NT2/D1 (cell line): ENCODE measurements around the gene MT1E.
"Not testable (repeated sequence)": the region's sequence is repeated elsewhere in the genome, so short reads cannot be mapped to it uniquely, and the experiment has no call there.

Source experiments
- DNase-seq: peaks from one replicate; pipeline ENCODE4 v3.0.0-alpha.2; 2011; ENCODE audit warnings: low read depth, low spot score
- H3K27me3 ChIP-seq: 2 replicates; pipeline ENCODE4 v1.6.0; 2011; ENCODE audit warnings: mild to moderate bottlenecking; ENCODE audit not compliant: insufficient read length, insufficient read depth
- H3K36me3 ChIP-seq: 2 replicates; pipeline ENCODE4 v1.6.1; 2011; ENCODE audit warnings: mild to moderate bottlenecking, low read length, mixed read lengths; ENCODE audit not compliant: insufficient read depth, insufficient read length
- H3K4me1 ChIP-seq: 2 replicates; pipeline ENCODE4 v1.5.1; 2011; ENCODE audit not compliant: insufficient read depth, insufficient read length
- H3K4me3 ChIP-seq: 2 replicates; pipeline ENCODE4 v1.5.1; 2011; ENCODE audit warnings: low read depth; ENCODE audit not compliant: insufficient read length
- H3K9ac ChIP-seq: 2 replicates; pipeline ENCODE4 v1.6.0; 2011; ENCODE audit warnings: low read depth; ENCODE audit not compliant: insufficient read length
- H3K9me3 ChIP-seq: 2 replicates; pipeline ENCODE4 v1.5.1; 2011; ENCODE audit warnings: mild to moderate bottlenecking, low read length; ENCODE audit not compliant: insufficient read depth
- SUZ12 ChIP-seq: IDR thresholded peaks from 2 replicates; pipeline ENCODE4 v1.6.1; 2011; ENCODE audit not compliant: insufficient read length, insufficient read depth; ENCODE audit errors: extremely low read depth
- YY1 ChIP-seq: IDR thresholded peaks from 2 replicates; pipeline ENCODE4 v1.6.1; 2011; ENCODE audit not compliant: insufficient read length, insufficient read depth
- ZNF274 ChIP-seq: IDR thresholded peaks from 2 replicates; pipeline ENCODE4 v1.6.1; 2011; ENCODE audit warnings: mild to moderate bottlenecking, low read depth, low read length

Gene MT1E

GRCh38 chr16:56653218-56653617, 27.6 kb downstream of the MT1E start:
- TF ChIP-seq ZNF274 (no peak), SUZ12 (no peak), YY1 (no peak)
- H3K27me3 ChIP-seq: peaks cover 4% of the 10 kb centered on the region
- H3K4me1 ChIP-seq: peaks cover 4% of the 10 kb centered on the region
- H3K4me3 ChIP-seq: no peak overlapping the region
- H3K9ac ChIP-seq: no peak overlapping the region
- no peaks in the 10 kb centered on the region for H3K9me3 ChIP-seq
- no peaks in the 10 kb centered on the region for H3K36me3 ChIP-seq
- no peak for DNase-seq

GRCh38 chr16:56657555-56658326, 32.2 kb downstream of the MT1E start, which contains the start of gene MT1F:
Gene MT1F (plus strand): TSS chr16:56657959. CDS start chr16:56658059, 100 bp downstream.
- peak; percentile 90 for DNase-seq
- Histone ChIP-seq H3K9ac (peak within 1 kb of the TSS; percentile 95), H3K4me3 (peak within 1 kb of the TSS; percentile 92), H3K9me3 (no peaks in the 10 kb centered on the region), H3K4me1 (no peaks in the 10 kb centered on the region), H3K27me3 (no peaks in the 10 kb centered on the region), H3K36me3 (peaks cover 31% of the 10 kb centered on the region)
- no peak for TF ChIP-seq ZNF274
- no peak for TF ChIP-seq YY1
- no peak for TF ChIP-seq SUZ12

- DNase-seq: no peak
- H3K36me3 ChIP-seq: peaks cover 31% of the 10 kb centered on the region
- H3K9ac ChIP-seq: peak overlapping the region; percentile 79
- no peaks in the 10 kb centered on the region for H3K27me3 ChIP-seq
- peak overlapping the region; percentile 92 for H3K4me3 ChIP-seq
- TF ChIP-seq YY1 (no peak), ZNF274 (no peak), SUZ12 (no peak)
- H3K4me1 ChIP-seq: no peaks in the 10 kb centered on the region
- H3K9me3 ChIP-seq: no peaks in the 10 kb centered on the region
These were observed 32.8 kb downstream of the MT1E start for GRCh38 chr16:56658327-56658875.

- Histone ChIP-seq H3K9me3 (no peaks in the 10 kb centered on the region), H3K36me3 (peaks cover 31% of the 10 kb centered on the region), H3K4me1 (no peaks in the 10 kb centered on the region), H3K4me3 (no peak overlapping the region), H3K9ac (no peak overlapping the region), H3K27me3 (no peaks in the 10 kb centered on the region)
- TF ChIP-seq YY1 (no peak), ZNF274 (no peak), SUZ12 (no peak)
- no peak for DNase-seq
These were observed 37.1 kb downstream of the MT1E start for GRCh38 chr16:56662357-56663354.

GRCh38 chr16:56664506-56664905, 38.9 kb downstream of the MT1E start:
- no peak for TF ChIP-seq YY1
- no peak overlapping the region for H3K4me3 ChIP-seq
- no peaks in the 10 kb centered on the region for H3K27me3 ChIP-seq
- H3K9me3 ChIP-seq: no peaks in the 10 kb centered on the region
- H3K9ac ChIP-seq: no peak overlapping the region
- no peaks in the 10 kb centered on the region for H3K4me1 ChIP-seq
- no peak for DNase-seq
- peaks cover 21% of the 10 kb centered on the region for H3K36me3 ChIP-seq

GRCh38 chr16:56665286-56666261, 40.0 kb downstream of the MT1E start:
- not testable (repeated sequence) for H3K9ac ChIP-seq, DNase-seq, H3K36me3 ChIP-seq, H3K4me3 ChIP-seq, H3K9me3 ChIP-seq, H3K4me1 ChIP-seq, H3K27me3 ChIP-seq
